HEK293 (cell line): ENCODE data around the gene IGSF21.

Source experiments
- CTCF ChIA-PET: fragments of 350-600 bp; formaldehyde crosslinking; extraction: SDS; loops from one replicate; lab custom pipeline; 2021; ENCODE audit warnings: antibody characterized with exemption; lab: Yijun Ruan, JAX
- POLR2A ChIA-PET: fragments of 300-600 bp; formaldehyde crosslinking; extraction: SDS; loops from one replicate; lab custom pipeline; 2020; ENCODE audit warnings: antibody characterized with exemption, inconsistent platforms; lab: Yijun Ruan, JAX
- H3K27ac ChIP-seq: fragments of 200-500 bp; sonication (Bioruptor generic); 2 replicates; pipeline ENCODE4 v1.5.1; 2014; ENCODE audit warnings: low read depth, low read length, control low read depth, inconsistent platforms; ENCODE audit errors: extremely low read depth
- H3K36me3 ChIP-seq, 2 experiments: fragments of 200-500 bp in 1 of 2; sonication (Bioruptor generic) in 1 of 2; 1 replicate in 1 of 2; 2 replicates in 1 of 2; pipeline ENCODE4 v1.5.1; 2014 to 2017; ENCODE audit warnings: inconsistent platforms in 2 of 2, low read length in 2 of 2; ENCODE audit not compliant: control insufficient read depth in 2 of 2, insufficient read depth in 1 of 2
- H3K4me1 ChIP-seq: fragments of 200-500 bp; sonication (Bioruptor generic); 2 replicates; pipeline ENCODE4 v1.5.1; 2014; ENCODE audit warnings: mild to moderate bottlenecking, low read length, inconsistent platforms; ENCODE audit not compliant: control insufficient read depth, insufficient read depth
- H3K4me3 ChIP-seq: 2 replicates; pipeline ENCODE4 v1.5.1; 2011; ENCODE audit warnings: low read depth, mild to moderate bottlenecking, control low read depth, low read length, moderate library complexity
- H3K9me3 ChIP-seq: fragments of 200-500 bp; sonication (Bioruptor generic); 2 replicates; pipeline ENCODE4 v1.5.1; 2014; ENCODE audit warnings: low read depth, low read length, inconsistent platforms; ENCODE audit not compliant: control insufficient read depth, insufficient read depth
- AEBP2 ChIP-seq: fragments of 450-650 bp; formaldehyde crosslinking; IDR thresholded peaks from 2 replicates; pipeline ENCODE4 v1.5.1; 2016; ENCODE audit warnings: missing biosample characterization, missing genetic modification characterization, borderline replicate concordance
- BCL11B ChIP-seq: fragments of 450-650 bp; formaldehyde crosslinking; IDR thresholded peaks from 2 replicates; pipeline ENCODE4 v1.5.1; 2016; ENCODE audit warnings: low read depth, missing biosample characterization, missing genetic modification characterization
- GLI4 ChIP-seq: fragments of 450-650 bp; formaldehyde crosslinking; IDR thresholded peaks from 2 replicates; pipeline ENCODE4 v1.5.1; 2016; ENCODE audit warnings: missing biosample characterization, missing genetic modification characterization
- HOXC10 ChIP-seq: sonication (generic); formaldehyde crosslinking; IDR thresholded peaks from 2 replicates; pipeline ENCODE4 v1.8.1; 2023; ENCODE audit warnings: mild to moderate bottlenecking, missing genetic modification reagents
- ZBTB20 ChIP-seq: fragments of 450-650 bp; formaldehyde crosslinking; IDR thresholded peaks from 2 replicates; pipeline ENCODE4 v1.5.1; 2016; ENCODE audit warnings: missing biosample characterization, missing genetic modification characterization
- ZEB2 ChIP-seq: fragments of 450-650 bp; formaldehyde crosslinking; IDR thresholded peaks from 2 replicates; pipeline ENCODE4 v1.5.1; 2016; ENCODE audit warnings: missing biosample characterization, missing genetic modification characterization
- ZFHX2 ChIP-seq: fragments of 450-650 bp; formaldehyde crosslinking; conservative IDR thresholded peaks from 2 replicates; pipeline ENCODE4 v1.5.1; 2016; ENCODE audit warnings: missing biosample characterization, missing genetic modification characterization
- ZFP41 ChIP-seq: fragments of 450-650 bp; formaldehyde crosslinking; IDR thresholded peaks from 2 replicates; pipeline ENCODE4 v1.5.1; 2016; ENCODE audit warnings: missing biosample characterization, missing genetic modification characterization, borderline replicate concordance
- ZIC2 ChIP-seq: fragments of 450-650 bp; formaldehyde crosslinking; IDR thresholded peaks from 2 replicates; pipeline ENCODE4 v1.5.1; 2016; ENCODE audit warnings: missing biosample characterization, missing genetic modification characterization
- ZNF138 ChIP-seq: fragments of 450-650 bp; formaldehyde crosslinking; IDR thresholded peaks from 2 replicates; pipeline ENCODE4 v1.5.1; 2016; ENCODE audit warnings: missing biosample characterization, missing genetic modification characterization, borderline replicate concordance
- ZNF335 ChIP-seq: fragments of 450-650 bp; formaldehyde crosslinking; conservative IDR thresholded peaks from 2 replicates; pipeline ENCODE4 v1.5.1; 2016; ENCODE audit warnings: missing biosample characterization, missing genetic modification characterization
- ZNF473 ChIP-seq: fragments of 450-650 bp; formaldehyde crosslinking; IDR thresholded peaks from 2 replicates; pipeline ENCODE4 v1.5.1; 2017; ENCODE audit warnings: missing biosample characterization, missing genetic modification characterization
- ZNF48 ChIP-seq: fragments of 450-650 bp; formaldehyde crosslinking; IDR thresholded peaks from 2 replicates; pipeline ENCODE4 v1.5.1; 2016; ENCODE audit warnings: missing biosample characterization, missing genetic modification characterization
- ZNF501 ChIP-seq: fragments of 450-650 bp; formaldehyde crosslinking; IDR thresholded peaks from 2 replicates; pipeline ENCODE4 v1.5.1; 2016; ENCODE audit warnings: missing biosample characterization, missing genetic modification characterization
- ZNF514 ChIP-seq: fragments of 450-650 bp; formaldehyde crosslinking; IDR thresholded peaks from 2 replicates; pipeline ENCODE4 v1.5.1; 2016; ENCODE audit warnings: missing biosample characterization, missing genetic modification characterization
- ZNF518A ChIP-seq: fragments of 450-650 bp; formaldehyde crosslinking; conservative IDR thresholded peaks from 2 replicates; pipeline ENCODE4 v1.5.1; 2016; ENCODE audit warnings: low read depth, missing biosample characterization, missing genetic modification characterization
- ZNF530 ChIP-seq: fragments of 450-650 bp; formaldehyde crosslinking; IDR thresholded peaks from 2 replicates; pipeline ENCODE4 v1.5.1; 2016; ENCODE audit warnings: low read depth, missing biosample characterization, missing genetic modification characterization
- ZNF654 ChIP-seq: fragments of 450-650 bp; formaldehyde crosslinking; IDR thresholded peaks from 2 replicates; pipeline ENCODE4 v1.5.1; 2016; ENCODE audit warnings: low read depth, missing biosample characterization, missing genetic modification characterization
- ZNF664 ChIP-seq: fragments of 450-650 bp; formaldehyde crosslinking; IDR thresholded peaks from 2 replicates; pipeline ENCODE4 v1.5.1; 2016; ENCODE audit warnings: missing biosample characterization, missing genetic modification characterization

IGSF21 gene

GRCh38 chr1:18283601-18284385 is 176.2 kb downstream of the IGSF21 start:
- ChIA-PET POLR2A (no interaction called here), CTCF (interaction anchor here (0.5 to 1.3 kb wide), 2 partner anchors 183 to 291 kb away, joined by 3 read pairs; no protein-coding TSS in a partner anchor)
- Histone ChIP-seq H3K36me3 (no peaks in the 10 kb centered on the region), H3K4me3 (no peak overlapping the region), H3K27ac (no peak overlapping the region), H3K4me1 (no peaks in the 10 kb centered on the region), H3K9me3 (no peaks in the 10 kb centered on the region)
- TF ChIP-seq BCL11B (tag by site-specific recombination) (no peak), ZFHX2 (tag by site-specific recombination) (0 out of 2 replicates have a peak, but pooled peaks have one; percentile 9), ZFP41 (tag by site-specific recombination) (no peak), ZNF664 (tag by site-specific recombination) (peak; percentile 26; the same call in 1 of the 2 replicates)

GRCh38 chr1:18284805-18285537 is 177.4 kb downstream of the IGSF21 start:
- Histone ChIP-seq H3K27ac (no peak overlapping the region), H3K4me3 (no peak overlapping the region), H3K4me1 (no peaks in the 10 kb centered on the region), H3K9me3 (no peaks in the 10 kb centered on the region), H3K36me3 (no peaks in the 10 kb centered on the region)
- CTCF ChIA-PET, result interaction anchor here (0.6 to 1.3 kb wide), 3 partner anchors 50 to 632 kb away, joined by 3 to 4 read pairs (median 3); no protein-coding TSS in a partner anchor
- POLR2A ChIA-PET, result no interaction called here
- no peak for TF ChIP-seq ZNF514 (tag by site-specific recombination)
- TF ChIP-seq ZNF501 (tag by site-specific recombination), result no peak
- no peak for TF ChIP-seq ZNF473 (tag by site-specific recombination)
- TF ChIP-seq ZEB2 (tag by site-specific recombination), result no peak
- no peak for TF ChIP-seq ZNF335 (tag by site-specific recombination)
- no peak for TF ChIP-seq ZIC2
- TF ChIP-seq ZNF518A (tag by site-specific recombination), result no peak

GRCh38 chr1:18285538-18285924 is 177.9 kb downstream of the IGSF21 start:
- no peaks in the 10 kb centered on the region for H3K4me1 ChIP-seq
- no peak overlapping the region for H3K27ac ChIP-seq
- TF ChIP-seq ZNF654 (tag by site-specific recombination), result no peak
- no peak for TF ChIP-seq ZFP41 (tag by site-specific recombination)
- TF ChIP-seq ZNF530 (tag by site-specific recombination), result no peak
- no peak for TF ChIP-seq ZNF138
- TF ChIP-seq GLI4, result no peak
- TF ChIP-seq ZNF48 (tag by site-specific recombination), result no peak
- no peak for TF ChIP-seq ZBTB20 (tag by site-specific recombination)
- TF ChIP-seq AEBP2 (tag by site-specific recombination), result no peak
- TF ChIP-seq HOXC10, result no peak
- CTCF ChIA-PET, result interaction anchor here (1.2 to 1.3 kb wide), 3 partner anchors 13 to 289 kb away, joined by 3 read pairs; no protein-coding TSS in a partner anchor
- H3K4me3 ChIP-seq, result no peak overlapping the region
- no peaks in the 10 kb centered on the region for H3K9me3 ChIP-seq
- POLR2A ChIA-PET, result no interaction called here
- H3K36me3 ChIP-seq, result no peaks in the 10 kb centered on the region
